ENCODE measurements around the gene GRIN2C.
"Not testable (repeated sequence)": the region's sequence is repeated elsewhere in the genome, so short reads cannot be mapped to it uniquely, and the experiment has no call there.

Gene GRIN2C

GRCh38 chr17:74859459-74860228 is at the start of gene GRIN2C:
TSS of gene GRIN2C (minus strand) at chr17:74859885. CDS start at chr17:74855092, 4,793 bp downstream.
- no peak for DNase-seq

GRCh38 chr17:74909097-74909496 is 49.4 kb upstream of the GRIN2C start:
- not testable (repeated sequence) for DNase-seq

GRCh38 chr17:74907012-74907411 is 47.3 kb upstream of the GRIN2C start:
- DNase-seq, result no peak

- DNase-seq, result not testable (repeated sequence)
Measured at GRCh38 chr17:74906214-74906793, 46.6 kb upstream of the GRIN2C start.

- no peak for DNase-seq
Measured at GRCh38 chr17:74904687-74905409, 45.2 kb upstream of the GRIN2C start.

- DNase-seq, result no peak
Measured at GRCh38 chr17:74903671-74904070, 44.0 kb upstream of the GRIN2C start.

GRCh38 chr17:74903034-74903433 is 43.3 kb upstream of the GRIN2C start:
- DNase-seq, result no peak

GRCh38 chr17:74901353-74902135 is 41.9 kb upstream of the GRIN2C start:
- DNase-seq, result no peak

GRCh38 chr17:74900208-74900607 is 40.5 kb upstream of the GRIN2C start:
- no peak for DNase-seq

GRCh38 chr17:74898376-74898946 is 38.8 kb upstream of the GRIN2C start:
- no peak for DNase-seq

GRCh38 chr17:74893936-74894671 is 34.4 kb upstream of the GRIN2C start:
- DNase-seq, result no peak

GRCh38 chr17:74892974-74893911 is 33.6 kb upstream of the GRIN2C start, which contains the start of gene FADS6:
TSS of gene FADS6 (minus strand) at chr17:74893633. CDS start at chr17:74893595, 38 bp downstream.
- no peak for DNase-seq

GRCh38 chr17:74892013-74892841 is 32.5 kb upstream of the GRIN2C start:
- DNase-seq, result no peak

GRCh38 chr17:74890554-74890953 is 30.9 kb upstream of the GRIN2C start:
- no peak for DNase-seq

GRCh38 chr17:74888469-74888868 is 28.8 kb upstream of the GRIN2C start:
- DNase-seq, result no peak

GRCh38 chr17:74883241-74883745 is 23.6 kb upstream of the GRIN2C start:
- DNase-seq, result no peak

GRCh38 chr17:74882517-74883240 is 23.0 kb upstream of the GRIN2C start:
- DNase-seq, result no peak

GRCh38 chr17:74881073-74881472 is 21.4 kb upstream of the GRIN2C start:
- no peak for DNase-seq

GRCh38 chr17:74879308-74879707 is 19.6 kb upstream of the GRIN2C start:
- no peak for DNase-seq

Data from kidney glomerular epithelial cell (primary cell).